ENCODE results near the gene IQCK. TPM values are rescaled to one million over a fixed set of nuclear protein-coding genes. Genes with fewer than 3 reads are reported as not detected.
A peak's percentile ranks its signal among the peaks of the same experiment; 100 is the strongest.

Gene IQCK
- total RNA-seq, 5 donors from 2014 or later (not counting 1 experiment from before 2014, with no cell fraction given) = 1.6 to 3.3 (median 2.0) TPM

GRCh38 chr16:19709381-19710136 lies 8.5 kb upstream of the IQCK start:
- Mint-ChIP-seq H3K4me1 (peaks cover 12 to 16% (median 13%) of the 10 kb centered on the region in 3 donors), H3K27me3 (no peaks in the 10 kb centered on the region), H3K4me3 (no peak overlapping the region), H3K27ac (peak overlapping the region in 1 of 2 donors; percentile 17), H3K36me3 (peaks cover 57% of the 10 kb centered on the region), H3K9me3 (no peaks in the 10 kb centered on the region)
- 98% methylated on average over 22 of the region's 22 CpGs for WGBS (ENCODE audit: insufficient coverage)
- ATAC-seq (replicated peaks in 1 of 4) (no peak), DNase-seq (no peak)
- Histone ChIP-seq H3K27me3 (replicated peaks in 1 of 2; ENCODE audit: control insufficient read depth in 2 of 2, extremely low read depth in 1 of 2, insufficient read depth in 2 of 2, low read length in 1 of 2) (no peaks in the 10 kb centered on the region), H3K4me3 (ENCODE audit: control insufficient read depth in 1 of 2, extremely low read depth in 1 of 2, low read length in 1 of 2) (no peak overlapping the region), H3K36me3 (ENCODE audit: control insufficient read depth in 2 of 2, extremely low read depth in 1 of 2, insufficient read depth in 1 of 2, low read length in 1 of 2) (peaks cover 25 to 79% of the 10 kb centered on the region in 2 donors), H3K9me3 (no peaks in the 10 kb centered on the region), H3K27ac (ENCODE audit: low read length) (no peak overlapping the region), H3K4me1 (ENCODE audit: control insufficient read depth in 1 of 2, extremely low read depth in 1 of 2, insufficient read depth in 2 of 2, low read length in 2 of 2) (peaks cover 0 to 5% of the 10 kb centered on the region in 2 experiments)
- CTCF ChIA-PET = no interaction called here
- POLR2A ChIA-PET = no interaction called here

- Mint-ChIP-seq H3K4me1 (peaks cover 13 to 20% (median 15%) of the 10 kb centered on the region in 3 donors), H3K27me3 (no peaks in the 10 kb centered on the region), H3K27ac (no peak overlapping the region), H3K4me3 (no peak overlapping the region), H3K36me3 (peaks cover 55% of the 10 kb centered on the region), H3K9me3 (no peaks in the 10 kb centered on the region)
- WGBS (ENCODE audit: insufficient coverage) = 87% methylated on average over 18 of the region's 23 CpGs
- Histone ChIP-seq H3K9me3 (no peaks in the 10 kb centered on the region), H3K27ac (ENCODE audit: low read length) (no peak overlapping the region), H3K4me3 (ENCODE audit: control insufficient read depth in 1 of 2, extremely low read depth in 1 of 2, low read length in 1 of 2) (no peak overlapping the region), H3K4me1 (ENCODE audit: control insufficient read depth in 1 of 2, extremely low read depth in 1 of 2, insufficient read depth in 2 of 2, low read length in 2 of 2) (peaks cover 0 to 5% of the 10 kb centered on the region in 2 experiments), H3K27me3 (replicated peaks in 1 of 2; ENCODE audit: control insufficient read depth in 2 of 2, extremely low read depth in 1 of 2, insufficient read depth in 2 of 2, low read length in 1 of 2) (no peaks in the 10 kb centered on the region), H3K36me3 (ENCODE audit: control insufficient read depth in 2 of 2, extremely low read depth in 1 of 2, insufficient read depth in 1 of 2, low read length in 1 of 2) (peaks cover 25 to 74% of the 10 kb centered on the region in 2 donors)
- ChIA-PET CTCF (no interaction called here), POLR2A (no interaction called here)
- DNase-seq (no peak), ATAC-seq (replicated peaks in 1 of 4) (no peak)
Observed at GRCh38 chr16:19710191-19710908, 7.7 kb upstream of the IQCK start.

GRCh38 chr16:19710991-19711545 lies 7.0 kb upstream of the IQCK start:
- Mint-ChIP-seq H3K9me3 (no peaks in the 10 kb centered on the region), H3K27ac (no peak overlapping the region), H3K36me3 (peaks cover 50% of the 10 kb centered on the region), H3K4me3 (no peak overlapping the region), H3K27me3 (no peaks in the 10 kb centered on the region), H3K4me1 (peaks cover 16 to 28% (median 19%) of the 10 kb centered on the region in 3 donors)
- POLR2A ChIA-PET = no interaction called here
- 96% methylated on average over 12 of the region's 13 CpGs for WGBS (ENCODE audit: insufficient coverage)
- no peak overlapping the region for H3K27ac ChIP-seq (ENCODE audit: low read length)
- H3K4me3 ChIP-seq (ENCODE audit: control insufficient read depth in 1 of 2, extremely low read depth in 1 of 2, low read length in 1 of 2) = no peak overlapping the region
- peaks cover 25 to 67% of the 10 kb centered on the region in 2 donors for H3K36me3 ChIP-seq (ENCODE audit: control insufficient read depth in 2 of 2, extremely low read depth in 1 of 2, insufficient read depth in 1 of 2, low read length in 1 of 2)
- ATAC-seq (replicated peaks in 1 of 4) (no peak), DNase-seq (no peak)
- peaks cover 0 to 5% of the 10 kb centered on the region in 2 experiments for H3K4me1 ChIP-seq (ENCODE audit: control insufficient read depth in 1 of 2, extremely low read depth in 1 of 2, insufficient read depth in 2 of 2, low read length in 2 of 2)
- no peaks in the 10 kb centered on the region for H3K9me3 ChIP-seq
- CTCF ChIA-PET = no interaction called here
- H3K27me3 ChIP-seq (replicated peaks in 1 of 2; ENCODE audit: control insufficient read depth in 2 of 2, extremely low read depth in 1 of 2, insufficient read depth in 2 of 2, low read length in 1 of 2) = no peaks in the 10 kb centered on the region

GRCh38 chr16:19711643-19712042 lies 6.4 kb upstream of the IQCK start:
- Mint-ChIP-seq H3K27ac (no peak overlapping the region), H3K4me1 (peaks cover 22 to 33% (median 25%) of the 10 kb centered on the region in 3 donors), H3K36me3 (peaks cover 46% of the 10 kb centered on the region), H3K27me3 (no peaks in the 10 kb centered on the region), H3K4me3 (no peak overlapping the region), H3K9me3 (no peaks in the 10 kb centered on the region)
- no peak for ATAC-seq (replicated peaks in 1 of 4)
- H3K27ac ChIP-seq (ENCODE audit: low read length) = no peak overlapping the region
- H3K9me3 ChIP-seq = no peaks in the 10 kb centered on the region
- H3K36me3 ChIP-seq (ENCODE audit: control insufficient read depth in 2 of 2, extremely low read depth in 1 of 2, insufficient read depth in 1 of 2, low read length in 1 of 2) = peaks cover 25 to 62% of the 10 kb centered on the region in 2 donors
- WGBS (ENCODE audit: insufficient coverage) = 94% methylated on average over 8 of the region's 12 CpGs
- no peak for DNase-seq
- peaks cover 0 to 9% of the 10 kb centered on the region in 2 experiments for H3K4me1 ChIP-seq (ENCODE audit: control insufficient read depth in 1 of 2, extremely low read depth in 1 of 2, insufficient read depth in 2 of 2, low read length in 2 of 2)
- ChIA-PET CTCF (no interaction called here), POLR2A (no interaction called here)
- H3K4me3 ChIP-seq (ENCODE audit: control insufficient read depth in 1 of 2, extremely low read depth in 1 of 2, low read length in 1 of 2) = no peak overlapping the region
- H3K27me3 ChIP-seq (replicated peaks in 1 of 2; ENCODE audit: control insufficient read depth in 2 of 2, extremely low read depth in 1 of 2, insufficient read depth in 2 of 2, low read length in 1 of 2) = no peaks in the 10 kb centered on the region

GRCh38 chr16:19712418-19713058 lies 5.5 kb upstream of the IQCK start:
- CTCF ChIA-PET = no interaction called here
- H3K27me3 Mint-ChIP-seq = no peaks in the 10 kb centered on the region

GRCh38 chr16:19713697-19714096 lies 4.4 kb upstream of the IQCK start:
- no peak overlapping the region for H3K4me3 Mint-ChIP-seq
- H3K4me1 Mint-ChIP-seq = peaks cover 31 to 42% (median 35%) of the 10 kb centered on the region in 3 donors
- ChIA-PET CTCF (no interaction called here), POLR2A (no interaction called here)
- no peak for ATAC-seq (replicated peaks in 1 of 4)
- H3K9me3 Mint-ChIP-seq = no peaks in the 10 kb centered on the region
- H3K27ac ChIP-seq (ENCODE audit: low read length) = no peak overlapping the region
- DNase-seq = no peak
- peaks cover 5 to 23% of the 10 kb centered on the region in 2 experiments for H3K4me1 ChIP-seq (ENCODE audit: control insufficient read depth in 1 of 2, extremely low read depth in 1 of 2, insufficient read depth in 2 of 2, low read length in 2 of 2)
- no peak overlapping the region for H3K4me3 ChIP-seq (ENCODE audit: control insufficient read depth in 1 of 2, extremely low read depth in 1 of 2, low read length in 1 of 2)
- H3K36me3 ChIP-seq (ENCODE audit: control insufficient read depth in 2 of 2, extremely low read depth in 1 of 2, insufficient read depth in 1 of 2, low read length in 1 of 2) = peaks cover 25 to 46% of the 10 kb centered on the region in 2 donors
- H3K27me3 ChIP-seq (replicated peaks in 1 of 2; ENCODE audit: control insufficient read depth in 2 of 2, extremely low read depth in 1 of 2, insufficient read depth in 2 of 2, low read length in 1 of 2) = no peaks in the 10 kb centered on the region
- no peaks in the 10 kb centered on the region for H3K9me3 ChIP-seq
- H3K27ac Mint-ChIP-seq = no peak overlapping the region
- peaks cover 39% of the 10 kb centered on the region for H3K36me3 Mint-ChIP-seq
- 95% methylated on average over 5 of the region's 6 CpGs for WGBS (ENCODE audit: insufficient coverage)
- H3K27me3 Mint-ChIP-seq = no peaks in the 10 kb centered on the region

More at GRCh38 chr16:19712418-19713058, 5.5 kb upstream of the IQCK start:
- no peak overlapping the region for H3K4me3 Mint-ChIP-seq
- peaks cover 30 to 42% (median 34%) of the 10 kb centered on the region in 3 donors for H3K4me1 Mint-ChIP-seq
- Histone ChIP-seq H3K27ac (ENCODE audit: low read length) (no peak overlapping the region), H3K27me3 (replicated peaks in 1 of 2; ENCODE audit: control insufficient read depth in 2 of 2, extremely low read depth in 1 of 2, insufficient read depth in 2 of 2, low read length in 1 of 2) (no peaks in the 10 kb centered on the region), H3K9me3 (no peaks in the 10 kb centered on the region), H3K4me3 (ENCODE audit: control insufficient read depth in 1 of 2, extremely low read depth in 1 of 2, low read length in 1 of 2) (no peak overlapping the region), H3K4me1 (ENCODE audit: control insufficient read depth in 1 of 2, extremely low read depth in 1 of 2, insufficient read depth in 2 of 2, low read length in 2 of 2) (peaks cover 3 to 18% of the 10 kb centered on the region in 2 experiments), H3K36me3 (ENCODE audit: control insufficient read depth in 2 of 2, extremely low read depth in 1 of 2, insufficient read depth in 1 of 2, low read length in 1 of 2) (peaks cover 25 to 55% of the 10 kb centered on the region in 2 donors)
- H3K27ac Mint-ChIP-seq = no peak overlapping the region
- ATAC-seq (replicated peaks in 1 of 4) (no peak), DNase-seq (no peak)
- H3K36me3 Mint-ChIP-seq = peaks cover 42% of the 10 kb centered on the region
- POLR2A ChIA-PET = no interaction called here
- WGBS (ENCODE audit: insufficient coverage) = 96% methylated on average over 4 of the region's 11 CpGs
- H3K9me3 Mint-ChIP-seq = no peaks in the 10 kb centered on the region
